HG02763 (cell line): ENCODE measurements around the gene ZNF580.

ENCODE experiments used
- ATAC-seq: cut with Tn5 transposase; IDR thresholded peaks from one replicate; pipeline ENCODE4 v1.9.1; 2021; ENCODE audit warnings: mild to moderate bottlenecking, moderate library complexity; ENCODE audit not compliant: unreplicated experiment

The ZNF580 gene

DNA sequence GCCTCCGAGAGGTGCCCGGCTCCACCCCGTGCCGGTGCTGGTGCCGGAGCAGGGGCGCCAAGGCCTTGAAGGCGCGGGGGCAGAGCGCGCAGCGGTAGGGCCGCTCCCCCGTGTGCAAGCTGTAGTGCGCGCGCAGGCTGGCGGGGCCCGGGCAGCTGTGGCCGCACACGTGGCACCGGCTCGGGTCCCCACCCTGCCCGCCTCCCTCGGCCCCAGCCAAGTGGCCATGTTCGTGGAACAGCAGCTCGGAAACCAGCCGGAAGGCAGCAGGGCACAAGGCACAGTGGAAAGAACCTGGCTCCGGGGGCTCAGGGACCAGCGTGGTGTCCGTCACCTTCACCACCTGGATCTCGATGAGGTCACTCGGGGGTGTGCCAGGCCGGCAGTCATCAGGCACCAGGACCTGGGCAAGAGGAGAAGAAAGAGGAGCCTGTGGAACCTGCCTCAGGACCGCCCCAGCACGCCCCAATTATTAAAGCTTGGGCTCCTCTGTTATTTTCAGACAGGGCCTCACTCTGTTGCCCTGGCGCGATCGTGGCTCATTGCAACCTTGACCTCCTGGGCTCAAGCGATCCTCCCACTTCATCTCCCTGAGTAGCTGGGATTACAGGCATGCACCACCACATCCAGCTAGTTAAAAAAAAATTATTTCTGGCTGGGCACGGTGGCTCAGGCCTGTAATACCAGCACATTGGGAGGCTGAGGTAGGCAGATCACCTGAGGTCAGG lies 18.4 kb upstream of the ZNF580 start:
- ATAC-seq: no peak

- no peak for ATAC-seq
These were observed 17.7 kb upstream of the ZNF580 start for GRCh38 chr19:55623130-55623529.

DNA sequence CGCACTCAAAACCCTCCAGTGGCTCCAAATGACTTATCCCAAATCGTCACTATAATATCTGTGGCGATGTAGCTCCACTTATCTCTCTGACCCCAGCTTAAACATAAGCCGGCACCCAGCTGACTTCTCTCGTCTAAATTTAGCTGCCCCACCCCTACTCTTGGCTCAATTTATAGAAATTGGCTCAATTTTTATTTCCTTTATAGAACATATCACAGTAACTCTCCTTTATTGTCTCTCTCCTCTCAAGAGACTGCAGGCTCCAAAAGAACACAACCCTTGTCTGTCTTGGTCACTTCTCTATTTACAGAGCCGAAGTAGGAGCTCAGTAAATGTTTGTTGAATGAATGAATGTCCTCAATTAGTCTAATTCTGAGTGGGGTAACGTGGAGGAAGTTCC lies 17.2 kb upstream of the ZNF580 start:
- no peak for ATAC-seq

- ATAC-seq: no peak
These were observed 16.4 kb upstream of the ZNF580 start, which contains the start of gene ZNF784 for GRCh38 chr19:55624109-55625003. Gene ZNF784 (minus strand): TSS chr19:55624566. CDS start chr19:55624561, 5 bp downstream.

- ATAC-seq: no peak
These were observed 15.8 kb upstream of the ZNF580 start for GRCh38 chr19:55625004-55625326.

- ATAC-seq: no peak
These were observed 14.5 kb upstream of the ZNF580 start for GRCh38 chr19:55626350-55626749.

GRCh38 chr19:55632463-55632834 lies 8.4 kb upstream of the ZNF580 start:
- no peak for ATAC-seq

DNA sequence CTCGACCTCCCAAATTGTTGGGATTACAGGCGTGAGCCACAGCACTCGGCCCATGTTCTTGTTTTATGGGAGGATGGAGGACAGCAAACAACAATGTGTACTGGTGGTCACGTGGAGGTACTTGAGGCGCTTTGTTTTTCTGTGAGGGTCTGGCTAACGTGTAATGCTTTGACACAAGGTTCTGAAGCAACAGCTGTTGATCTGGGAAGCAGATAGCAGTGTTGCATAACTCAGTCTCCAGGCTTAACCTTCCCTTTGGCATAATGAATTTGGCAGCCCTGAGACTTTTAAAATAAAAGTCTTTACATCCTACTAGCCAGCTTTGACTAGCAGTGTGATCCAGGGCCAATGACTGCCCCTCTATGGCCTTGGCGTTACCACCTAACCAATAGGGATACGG lies 6.9 kb upstream of the ZNF580 start:
- no peak for ATAC-seq

GRCh38 chr19:55635334-55635717 lies 5.5 kb upstream of the ZNF580 start:
- ATAC-seq: no peak

- ATAC-seq: no peak
These were observed 4.9 kb upstream of the ZNF580 start for GRCh38 chr19:55635856-55636440.

- ATAC-seq: no peak
These were observed 4.1 kb upstream of the ZNF580 start for GRCh38 chr19:55636723-55637122.

GRCh38 chr19:55637534-55637933 lies 3.3 kb upstream of the ZNF580 start:
- ATAC-seq: no peak

GRCh38 chr19:55638864-55639359 lies 1.9 kb upstream of the ZNF580 start:
- ATAC-seq: no peak

DNA sequence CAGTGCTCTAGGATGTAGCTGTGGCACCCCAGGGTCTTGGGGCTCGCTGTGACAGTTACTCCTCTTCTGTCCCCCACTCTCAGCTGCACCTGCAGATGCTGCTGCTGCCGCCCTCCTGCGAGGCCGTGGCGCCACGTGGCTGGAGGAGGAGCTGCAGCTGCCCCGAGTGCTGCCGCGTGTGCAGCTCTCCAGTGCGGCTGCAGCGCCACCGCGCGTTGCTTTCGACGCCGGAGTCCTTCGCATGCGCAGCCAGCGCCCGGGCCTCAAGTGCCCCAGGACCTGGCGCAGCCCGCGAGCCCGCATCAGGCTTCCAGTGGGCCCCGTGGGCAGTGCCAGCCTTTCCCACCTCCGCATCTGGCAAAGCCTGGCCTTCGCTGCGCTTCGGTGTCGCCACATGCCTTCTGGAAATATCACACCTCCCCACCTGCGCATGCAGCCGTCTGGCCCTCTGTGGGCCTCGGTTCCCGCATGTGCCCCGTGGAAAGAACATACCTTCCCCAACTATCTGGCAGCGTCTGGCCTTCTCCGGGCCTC lies 692 bp upstream of the ZNF580 start:
- ATAC-seq: no peak

- ATAC-seq: no peak
These were observed 787 bp downstream of the ZNF580 start for GRCh38 chr19:55641426-55642152.

DNA sequence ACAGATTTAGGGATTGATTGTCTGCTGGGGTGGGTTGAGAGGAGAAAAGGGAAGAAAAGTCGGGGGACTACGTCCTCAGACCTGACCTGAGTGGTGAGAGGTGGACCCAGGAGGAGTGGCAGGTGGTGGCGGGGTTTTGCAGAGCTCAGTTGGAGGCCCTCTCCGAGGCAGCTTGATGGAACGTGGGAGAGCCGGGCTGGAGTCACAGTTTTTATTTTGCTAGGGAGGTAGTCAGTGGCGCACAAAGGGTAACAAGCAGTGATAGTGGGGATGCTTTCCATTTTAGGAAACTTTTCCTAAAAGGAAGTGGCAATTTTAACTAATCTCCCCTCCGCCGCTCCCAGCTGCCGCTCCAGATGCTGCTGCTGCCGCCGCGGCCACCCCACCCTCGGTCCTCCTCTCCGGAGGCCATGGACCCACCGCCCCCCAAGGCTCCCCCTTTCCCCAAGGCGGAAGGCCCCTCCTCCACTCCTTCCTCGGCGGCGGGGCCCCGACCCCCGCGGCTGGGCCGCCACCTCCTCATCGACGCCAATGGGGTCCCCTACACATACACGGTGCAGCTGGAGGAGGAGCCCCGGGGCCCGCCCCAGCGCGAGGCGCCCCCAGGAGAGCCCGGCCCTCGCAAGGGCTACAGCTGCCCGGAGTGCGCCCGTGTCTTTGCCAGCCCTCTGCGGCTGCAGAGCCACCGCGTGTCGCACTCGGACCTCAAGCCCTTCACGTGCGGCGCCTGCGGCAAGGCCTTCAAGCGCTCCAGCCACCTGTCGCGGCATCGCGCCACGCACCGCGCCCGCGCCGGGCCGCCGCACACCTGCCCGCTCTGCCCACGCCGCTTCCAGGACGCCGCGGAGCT lies 1.6 kb downstream of the ZNF580 start:
- ATAC-seq: no peak

GRCh38 chr19:55643003-55643886 lies 2.4 kb downstream of the ZNF580 start, which contains the start of gene ZNF581:
Gene ZNF581 (plus strand): TSS chr19:55643649. CDS start chr19:55644572, 923 bp downstream.
- ATAC-seq: no peak

DNA sequence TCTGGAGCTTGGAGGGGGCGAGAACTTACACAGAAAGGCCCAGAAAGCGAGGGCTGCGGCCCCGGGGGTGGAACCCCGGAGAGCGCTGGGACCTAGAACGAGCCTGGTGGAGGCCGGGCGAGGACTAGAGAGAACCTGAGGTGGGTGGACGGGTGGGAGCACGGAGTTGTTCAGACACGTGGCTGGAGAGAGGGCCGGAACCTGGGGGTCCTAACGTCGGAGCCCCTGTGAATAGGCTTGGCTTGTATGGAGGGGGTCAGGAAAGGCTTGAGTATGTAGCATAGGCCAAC lies 3.0 kb downstream of the ZNF580 start:
- ATAC-seq: no peak
